Right lobe of liver (tissue), 6 donors: ENCODE results near the gene LENEP. TPM values are rescaled to one million over a fixed set of nuclear protein-coding genes. Genes with fewer than 3 reads are reported as not detected.

Experiments
- ATAC-seq, 4 donors: fragments of 200-7000 bp; cut with Tn5 transposase; one replicate each; pipeline ENCODE4 v1.9.1; 2020; ENCODE audit warnings: mild to moderate bottlenecking in 4 of 4, moderate library complexity in 4 of 4
- DNase-seq, 3 donors: peaks; one replicate each; pipeline ENCODE4 v3.0.0-alpha.2; 2020
- H3K27ac ChIP-seq, 3 donors: fragments of 200-600 bp; one replicate each; pipeline ENCODE4 v1.8.0; 2022
- H3K27me3 ChIP-seq, 2 donors: fragments of 200-600 bp; one replicate each; pipeline ENCODE4 v1.8.0; 2022
- H3K36me3 ChIP-seq, 4 donors: fragments of 200-600 bp; sonication (generic) in 1 of 4; one replicate each; pipeline versions ENCODE4 v1.5.1 to v1.8.0; 2017 to 2022; ENCODE audit warnings: control low read depth in 1 of 4
- H3K4me1 ChIP-seq, 4 donors: fragments of 200-600 bp; sonication (generic) in 1 of 4; one replicate each; pipeline versions ENCODE4 v1.5.1 to v1.8.0; 2017 to 2022; ENCODE audit warnings: control low read depth in 1 of 4
- H3K4me3 ChIP-seq, 3 donors: fragments of 200-600 bp; one replicate each; pipeline ENCODE4 v1.8.0; 2022
- H3K9me3 ChIP-seq, 4 donors: fragments of 200-600 bp; sonication (generic) in 1 of 4; one replicate each; pipeline versions ENCODE4 v1.5.1 to v1.8.0; 2017 to 2022; ENCODE audit warnings: control low read depth in 1 of 4
- CTCF ChIP-seq, 4 donors: fragments of 200-600 bp in 3 of 4; fragments of 450-650 bp in 1 of 4; IDR thresholded peaks; one replicate each; pipeline versions ENCODE4 v1.5.1 to v1.8.0; 2016 to 2022; ENCODE audit warnings: antibody characterized with exemption in 4 of 4, mild to moderate bottlenecking in 2 of 4
- POLR2A ChIP-seq: fragments of 450-650 bp; IDR thresholded peaks from one replicate; pipeline ENCODE4 v1.6.1; 2017; ENCODE audit warnings: antibody characterized with exemption, mild to moderate bottlenecking
- WGBS: methylation state at CpG from one replicate; pipeline ENCODE4 v1.1.6; 2018; ENCODE audit warnings: low coverage, low lambda C conversion rate; ENCODE audit not compliant: insufficient coverage; ENCODE audit errors: missing lambda C conversion rate; 5-methylcytosine and 5-hydroxymethylcytosine counted together
- intact Hi-C, 2 donors: fragments of 100-400 bp; cut with DNase I; formaldehyde crosslinking; loops; one replicate each; pipeline versions ENCODE4 v1.11.2 to v1.14.1; 2022
- total RNA-seq, 6 experiments: library from RNA; depleted of rRNA in 2 of 6; stranded (reverse); fragments of >200 nt in 2 of 6; fragmentation: NEBNext Ultra II Directional in 3 of 6; extraction: Animal tissue kit (Norgen Biotek cat#: 25700) in 3 of 6; gene quantifications; one replicate each; pipeline versions ENCODE4 v1.1.0 to v1.2.4, GENCODE V29; 2016 to 2023
- donor health status: DM: no; HTN: yes; CAD: no.
- donor health status: DM: no; HTN: no; CAD: no.
- donor health status: DM: no; HTN: no; CAD: no.
- donor health status: DM: no; HTN: yes; CAD: no.
- donor health status: DM: no; HTN: yes; CAD: no.

LENEP gene
- total RNA-seq, 6 experiments from 2014 or later, result not detected

GRCh38 chr1:154967331-154967950 lies 25.9 kb upstream of the LENEP start:
- Histone ChIP-seq H3K4me1 (peaks cover 0 to 30% (median 12%) of the 10 kb centered on the region in 4 donors), H3K9me3 (no peaks in the 10 kb centered on the region), H3K36me3 (peaks cover 4 to 55% (median 29%) of the 10 kb centered on the region in 4 donors), H3K27ac (no peak overlapping the region), H3K4me3 (no peak overlapping the region), H3K27me3 (no peaks in the 10 kb centered on the region)
- peak; percentile 10 for TF ChIP-seq POLR2A
- TF ChIP-seq CTCF (IDR thresholded peaks at IDR 0.05), result no peak
- 85% methylated on average over 2 of the region's 5 CpGs for WGBS
- no peak for DNase-seq
- ATAC-seq, result no peak
- intact Hi-C loops, result no loop called here

GRCh38 chr1:154968731-154969130 lies 24.7 kb upstream of the LENEP start:
- DNase-seq, result peak in 1 of 3 donors; percentile 44
- no peak overlapping the region for H3K4me3 ChIP-seq
- intact Hi-C loops, result no loop called here
- peaks cover 4 to 49% (median 24%) of the 10 kb centered on the region in 4 donors for H3K36me3 ChIP-seq
- peak overlapping the region in 2 of 3 donors; percentile 29 to 43 for H3K27ac ChIP-seq
- WGBS, result 100% methylated on average over 1 of the region's 3 CpGs
- H3K9me3 ChIP-seq, result no peaks in the 10 kb centered on the region
- no peaks in the 10 kb centered on the region for H3K27me3 ChIP-seq
- no peak for TF ChIP-seq POLR2A
- no peak for TF ChIP-seq CTCF (IDR thresholded peaks at IDR 0.05)
- ATAC-seq, result no peak
- peaks cover 0 to 30% (median 14%) of the 10 kb centered on the region in 4 donors for H3K4me1 ChIP-seq

GRCh38 chr1:154969246-154969645 lies 24.1 kb upstream of the LENEP start:
- Histone ChIP-seq H3K9me3 (no peaks in the 10 kb centered on the region), H3K27ac (peak overlapping the region; percentile 20 to 43 (median 29)), H3K4me3 (peak overlapping the region in 2 of 3 donors; percentile 30 to 63), H3K36me3 (peaks cover under 1 to 44% (median 23%) of the 10 kb centered on the region in 4 donors), H3K27me3 (no peaks in the 10 kb centered on the region), H3K4me1 (peaks cover 0 to 30% (median 14%) of the 10 kb centered on the region in 4 donors)
- intact Hi-C loops, result no loop called here
- 46% methylated on average over 3 of the region's 5 CpGs for WGBS
- TF ChIP-seq CTCF (IDR thresholded peaks at IDR 0.05) (no peak), POLR2A (no peak)
- DNase-seq (no peak), ATAC-seq (no peak)

- Histone ChIP-seq H3K4me3 (peak overlapping the region; percentile 26 to 63 (median 30)), H3K27me3 (no peaks in the 10 kb centered on the region), H3K4me1 (peaks cover 0 to 30% (median 14%) of the 10 kb centered on the region in 4 donors), H3K9me3 (no peaks in the 10 kb centered on the region), H3K36me3 (peaks cover 0 to 37% (median 20%) of the 10 kb centered on the region in 4 donors), H3K27ac (peak overlapping the region; percentile 98 to 99 (median 99))
- no peak for ATAC-seq
- intact Hi-C loops, result no loop called here
- TF ChIP-seq POLR2A (no peak), CTCF (IDR thresholded peaks at IDR 0.05) (no peak)
- 39% methylated on average over 8 of the region's 22 CpGs for WGBS
- DNase-seq, result peak in 2 of 3 donors; percentile 50 to 58
Measured at GRCh38 chr1:154969860-154970452, 23.4 kb upstream of the LENEP start.
